HCT116 (cell line): ENCODE data around the gene PIPOX.

Source experiments
- EZH2 ChIP-seq: fragments of 200-600 bp; sonication (generic); IDR thresholded peaks from 2 replicates; pipeline ENCODE4 v1.6.1; 2017; ENCODE audit warnings: antibody characterized with exemption, mixed run types
- EZH2phosphoT487 ChIP-seq: fragments of 200-600 bp; IDR thresholded peaks from 2 replicates; pipeline ENCODE4 v1.6.1; 2018; ENCODE audit warnings: antibody characterized with exemption, borderline replicate concordance
- POLR2A ChIP-seq: IDR thresholded peaks from 2 replicates; pipeline ENCODE4 v1.7.0; 2011; ENCODE audit warnings: borderline replicate concordance; ENCODE audit not compliant: insufficient read depth, insufficient read length; ENCODE audit errors: extremely low read depth
- POLR2AphosphoS5 ChIP-seq: IDR thresholded peaks from 2 replicates; pipeline ENCODE4 v1.6.1; 2011; ENCODE audit warnings: mild to moderate bottlenecking, low read depth, low read length, moderate library complexity
- RAD21 ChIP-seq: IDR thresholded peaks from 2 replicates; pipeline ENCODE4 v1.6.1; 2012; ENCODE audit warnings: low read depth, mild to moderate bottlenecking
- SIN3A ChIP-seq: IDR thresholded peaks from 2 replicates; pipeline ENCODE4 v1.6.1; 2012; ENCODE audit warnings: low read depth
- SRF ChIP-seq: IDR thresholded peaks from 2 replicates; pipeline ENCODE4 v1.6.1; 2012; ENCODE audit warnings: low read depth
- TF ChIP-seq, protein P1 (sequence below), 3 experiments: fragments of 200-600 bp in 1 of 3; sonication (generic) in 1 of 3; IDR thresholded peaks in 2 of 3; conservative IDR thresholded peaks in 1 of 3; 2 replicates each; pipeline ENCODE4 v1.5.1; 2012 to 2017; ENCODE audit warnings: low read depth in 2 of 3, low read length in 2 of 3, antibody characterized with exemption in 1 of 3, borderline replicate concordance in 1 of 3, control low read depth in 1 of 3, mild to moderate bottlenecking in 1 of 3, mixed read lengths in 1 of 3, mixed run types in 1 of 3, moderate library complexity in 1 of 3; ENCODE audit not compliant: insufficient read depth in 1 of 3
- TF ChIP-seq, protein P2 (sequence below): IDR thresholded peaks from 2 replicates; pipeline ENCODE4 v1.6.1; 2012
- TF ChIP-seq, protein P3 (sequence below): IDR thresholded peaks from 2 replicates; pipeline ENCODE4 v1.6.1; 2012

DNA sequence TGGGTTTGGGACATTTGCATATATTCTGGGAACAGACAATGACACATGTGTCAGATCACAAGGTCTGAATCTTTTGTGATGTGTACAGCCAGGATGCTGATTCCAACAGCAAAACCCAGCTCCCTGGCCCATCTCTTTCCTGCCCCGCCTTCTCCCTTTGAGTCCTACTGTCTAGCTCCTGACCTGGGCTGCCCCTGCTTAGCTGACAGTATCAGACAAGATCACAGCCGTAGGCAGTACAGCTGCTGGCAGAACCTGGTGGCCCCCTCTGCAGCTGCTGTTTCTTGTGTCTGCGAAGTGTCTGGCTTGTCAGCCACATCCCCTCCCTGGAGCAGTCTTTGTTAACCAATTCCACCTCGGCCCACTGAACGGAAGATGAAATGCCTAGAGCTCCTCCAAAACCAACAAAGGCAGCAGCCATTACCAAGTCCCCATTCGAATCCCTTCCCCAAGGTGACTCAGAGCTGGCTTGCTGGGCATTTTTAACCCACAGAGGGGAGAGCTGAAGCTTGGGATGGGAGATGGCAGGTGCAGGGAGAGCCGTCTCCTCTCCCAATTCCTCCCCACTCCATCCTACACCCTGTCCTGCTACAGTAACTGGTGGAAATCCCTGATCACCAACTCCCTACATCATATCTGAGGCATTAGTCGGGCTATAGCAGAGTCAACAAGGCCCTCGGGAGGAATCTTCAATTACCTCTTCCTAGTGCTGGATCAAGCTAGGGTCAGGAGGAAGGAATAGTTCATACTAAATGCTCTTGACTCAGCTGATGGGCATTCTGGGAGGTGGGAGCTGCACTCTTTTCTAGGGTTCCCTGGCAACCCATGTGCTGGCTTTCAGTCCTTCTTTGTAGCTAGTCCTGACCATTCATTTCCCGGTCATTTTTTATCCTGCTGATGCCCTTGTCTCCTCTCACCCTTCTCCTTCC, 5.8 kb downstream of the PIPOX start:
- TF ChIP-seq SRF, result no peak
- TF ChIP-seq, protein P1, sequence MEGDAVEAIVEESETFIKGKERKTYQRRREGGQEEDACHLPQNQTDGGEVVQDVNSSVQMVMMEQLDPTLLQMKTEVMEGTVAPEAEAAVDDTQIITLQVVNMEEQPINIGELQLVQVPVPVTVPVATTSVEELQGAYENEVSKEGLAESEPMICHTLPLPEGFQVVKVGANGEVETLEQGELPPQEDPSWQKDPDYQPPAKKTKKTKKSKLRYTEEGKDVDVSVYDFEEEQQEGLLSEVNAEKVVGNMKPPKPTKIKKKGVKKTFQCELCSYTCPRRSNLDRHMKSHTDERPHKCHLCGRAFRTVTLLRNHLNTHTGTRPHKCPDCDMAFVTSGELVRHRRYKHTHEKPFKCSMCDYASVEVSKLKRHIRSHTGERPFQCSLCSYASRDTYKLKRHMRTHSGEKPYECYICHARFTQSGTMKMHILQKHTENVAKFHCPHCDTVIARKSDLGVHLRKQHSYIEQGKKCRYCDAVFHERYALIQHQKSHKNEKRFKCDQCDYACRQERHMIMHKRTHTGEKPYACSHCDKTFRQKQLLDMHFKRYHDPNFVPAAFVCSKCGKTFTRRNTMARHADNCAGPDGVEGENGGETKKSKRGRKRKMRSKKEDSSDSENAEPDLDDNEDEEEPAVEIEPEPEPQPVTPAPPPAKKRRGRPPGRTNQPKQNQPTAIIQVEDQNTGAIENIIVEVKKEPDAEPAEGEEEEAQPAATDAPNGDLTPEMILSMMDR (IDR thresholded peaks at IDR 0.05 in 2 of 3, conservative IDR thresholded peaks at IDR 0.05 in 1 of 3; ENCODE audit: borderline replicate concordance in 1 of 3, insufficient read depth in 1 of 3, low read depth in 2 of 3, low read length in 2 of 3), result no peak
- no peak for TF ChIP-seq SIN3A
- no peak for TF ChIP-seq POLR2A
- no peak for TF ChIP-seq POLR2AphosphoS5
- TF ChIP-seq RAD21, result no peak
- no peak for TF ChIP-seq EZH2
- no peak for TF ChIP-seq EZH2phosphoT487
- TF ChIP-seq, protein P2, sequence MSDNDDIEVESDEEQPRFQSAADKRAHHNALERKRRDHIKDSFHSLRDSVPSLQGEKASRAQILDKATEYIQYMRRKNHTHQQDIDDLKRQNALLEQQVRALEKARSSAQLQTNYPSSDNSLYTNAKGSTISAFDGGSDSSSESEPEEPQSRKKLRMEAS, result no peak
- TF ChIP-seq, protein P3, sequence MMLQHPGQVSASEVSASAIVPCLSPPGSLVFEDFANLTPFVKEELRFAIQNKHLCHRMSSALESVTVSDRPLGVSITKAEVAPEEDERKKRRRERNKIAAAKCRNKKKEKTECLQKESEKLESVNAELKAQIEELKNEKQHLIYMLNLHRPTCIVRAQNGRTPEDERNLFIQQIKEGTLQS, result no peak
